GM12878 (cell line): Measurements from ENCODE around the gene TLCD5. TPM values are rescaled to one million over a fixed set of nuclear protein-coding genes. Genes with fewer than 3 reads are reported as not detected.

Experiments
- ATAC-seq: fragments of 200-7000 bp; cut with Tn5 transposase; 3 replicates; pipeline ENCODE4 v1.9.1; 2020; ENCODE audit warnings: mild to moderate bottlenecking, moderate library complexity
- BruUV-seq: library from RNA; stranded (reverse); fragments of 400-500 nt; replicated peaks from 2 replicates; lab custom pipeline; 2021; lab: Mats Ljungman, UMichigan
- CTCF ChIA-PET: fragments of 300-600 bp; sonication (Branson Sonifier 250); formaldehyde crosslinking; extraction: SDS; loops from one replicate; lab custom pipeline; 2021; ENCODE audit warnings: inconsistent platforms; lab: Yijun Ruan, JAX
- POLR2A ChIA-PET: fragments of 350-600 bp; formaldehyde crosslinking; extraction: SDS; loops from one replicate; lab custom pipeline; 2021; ENCODE audit warnings: inconsistent platforms; lab: Charles Lee
- RAD21 ChIA-PET: fragments of 300-600 bp; sonication (Branson Sonifier 250); formaldehyde crosslinking; loops from one replicate; lab custom pipeline; 2023; ENCODE audit warnings: antibody characterized with exemption; ENCODE audit not compliant: unreplicated experiment; lab: Charles Lee
- SMC1A ChIA-PET: fragments of 300-600 bp; sonication (Branson Sonifier 250); formaldehyde crosslinking; loops from one replicate; lab custom pipeline; 2023; ENCODE audit not compliant: unreplicated experiment, uncharacterized antibody; lab: Charles Lee
- DNase-seq: peaks from one replicate; pipeline ENCODE4 v3.0.0-alpha.2; 2011; ENCODE audit warnings: low read depth, low spot score
- FAIRE-seq: peaks from 3 replicates; lab custom pipeline; 2011; peaks lifted over from hg19 to GRCh38; lab: Jason Lieb, UNC
- H2AFZ ChIP-seq: 2 replicates; pipeline ENCODE4 v1.6.0; 2011; ENCODE audit warnings: low read depth, low read length, control low read depth; ENCODE audit not compliant: control insufficient read depth
- H3K27ac ChIP-seq: 2 replicates; pipeline ENCODE4 v1.5.1; 2011; ENCODE audit warnings: control low read depth; ENCODE audit not compliant: control insufficient read depth, insufficient read depth
- H3K27me3 ChIP-seq, 2 experiments: replicated peaks in 1 of 2; 2 replicates each; pipeline versions ENCODE4 v1.6.0 to v1.6.1; 2011; ENCODE audit warnings: low read length in 1 of 2; ENCODE audit not compliant: control insufficient read depth in 2 of 2, insufficient read depth in 2 of 2
- H3K36me3 ChIP-seq, 2 experiments: 2 replicates each; pipeline ENCODE4 v1.5.1; 2011; ENCODE audit warnings: low read length in 1 of 2; ENCODE audit not compliant: control insufficient read depth in 2 of 2, insufficient read depth in 2 of 2
- H3K4me1 ChIP-seq: 2 replicates; pipeline ENCODE4 v1.6.1; 2011; ENCODE audit warnings: mild to moderate bottlenecking, low read length, moderate library complexity, mixed read lengths; ENCODE audit not compliant: control insufficient read depth, insufficient read depth
- H3K4me2 ChIP-seq: 2 replicates; pipeline ENCODE4 v1.6.0; 2011; ENCODE audit warnings: control low read depth; ENCODE audit not compliant: control insufficient read depth, insufficient read depth
- H3K4me3 ChIP-seq: fragments of 200-600 bp; sonication (generic); 2 replicates; pipeline ENCODE4 v1.5.1; 2016
- H3K79me2 ChIP-seq: 2 replicates; pipeline ENCODE4 v1.6.0; 2011; ENCODE audit warnings: low read length; ENCODE audit not compliant: control insufficient read depth, insufficient read depth
- H3K9ac ChIP-seq: 2 replicates; pipeline ENCODE4 v1.8.0; 2011; ENCODE audit warnings: low read length, control low read depth, mixed read lengths; ENCODE audit not compliant: control insufficient read depth, insufficient read depth
- H3K9me3 ChIP-seq: replicated peaks from 3 replicates; pipeline ENCODE4 v1.5.1; 2011; ENCODE audit warnings: mild to moderate bottlenecking, low read length; ENCODE audit not compliant: control insufficient read depth, insufficient read depth
- H4K20me1 ChIP-seq: 2 replicates; pipeline ENCODE4 v1.6.0; 2011; ENCODE audit not compliant: control insufficient read depth, insufficient read depth
- ATF7 ChIP-seq: fragments of 450-650 bp; IDR thresholded peaks from 2 replicates; pipeline ENCODE4 v1.6.1; 2016; ENCODE audit warnings: low read depth, mild to moderate bottlenecking
- EED ChIP-seq: sonication (generic); IDR thresholded peaks from 2 replicates; pipeline ENCODE4 v1.6.1; 2016; ENCODE audit warnings: antibody characterized with exemption, low read depth
- EP300 ChIP-seq, 2 experiments: fragments of 150-350 bp in 1 of 2; IDR thresholded peaks; 2 replicates each; pipeline ENCODE4 v1.6.1; 2011 to 2012; ENCODE audit warnings: low read depth in 2 of 2, low read length in 2 of 2, borderline replicate concordance in 1 of 2, improper control_type of control experiment in 1 of 2, inconsistent platforms in 1 of 2; ENCODE audit not compliant: control insufficient read depth in 1 of 2
- ESRRA ChIP-seq: IDR thresholded peaks from 2 replicates; pipeline ENCODE4 v1.6.1; 2012; ENCODE audit warnings: mild to moderate bottlenecking, low read length, improper control_type of control experiment
- IKZF1 ChIP-seq: fragments of 450-650 bp; conservative IDR thresholded peaks from 2 replicates; pipeline ENCODE4 v1.6.1; 2017; ENCODE audit warnings: antibody characterized with exemption, mild to moderate bottlenecking
- IKZF2 ChIP-seq, 2 experiments: fragments of 450-650 bp; IDR thresholded peaks; 2 replicates each; pipeline ENCODE4 v1.6.1; 2017; ENCODE audit warnings: mild to moderate bottlenecking in 2 of 2, moderate library complexity in 2 of 2
- JUNB ChIP-seq: IDR thresholded peaks from 2 replicates; pipeline ENCODE4 v1.6.1; 2016; ENCODE audit warnings: antibody characterized with exemption, mild to moderate bottlenecking
- MAX ChIP-seq: IDR thresholded peaks from 2 replicates; pipeline ENCODE4 v1.6.1; 2012; ENCODE audit warnings: low read depth, low read length, improper control_type of control experiment
- MTA2 ChIP-seq: fragments of 450-650 bp; IDR thresholded peaks from 2 replicates; pipeline ENCODE4 v1.6.1; 2016; ENCODE audit warnings: low read depth, mild to moderate bottlenecking, moderate library complexity
- NFYB ChIP-seq: IDR thresholded peaks from 2 replicates; pipeline ENCODE4 v1.6.1; 2011; ENCODE audit warnings: low read depth, mild to moderate bottlenecking, low read length, improper control_type of control experiment, moderate library complexity; ENCODE audit not compliant: insufficient read depth
- NKRF ChIP-seq: fragments of 450-650 bp; conservative IDR thresholded peaks from 2 replicates; pipeline ENCODE4 v1.6.1; 2017; ENCODE audit warnings: mild to moderate bottlenecking, moderate library complexity
- NR2F1 ChIP-seq: fragments of 450-650 bp; conservative IDR thresholded peaks from 2 replicates; pipeline ENCODE4 v1.6.1; 2017; ENCODE audit warnings: mild to moderate bottlenecking
- POLR2A ChIP-seq: IDR thresholded peaks from 2 replicates; pipeline ENCODE4 v1.6.1; 2011; ENCODE audit warnings: low read depth, mild to moderate bottlenecking, low read length
- POLR2AphosphoS5 ChIP-seq: IDR thresholded peaks from 2 replicates; pipeline ENCODE4 v1.6.1; 2011; ENCODE audit warnings: mild to moderate bottlenecking, low read length, inconsistent platforms
- RAD21 ChIP-seq: IDR thresholded peaks from 2 replicates; pipeline ENCODE4 v1.6.1; 2011; ENCODE audit warnings: mild to moderate bottlenecking, low read depth, low read length, moderate library complexity; ENCODE audit not compliant: insufficient read depth
- RB1 ChIP-seq: fragments of 450-650 bp; formaldehyde crosslinking; IDR thresholded peaks from 2 replicates; pipeline ENCODE4 v1.6.1; 2017; ENCODE audit warnings: mild to moderate bottlenecking, borderline replicate concordance
- RBBP5 ChIP-seq: fragments of 200-600 bp; sonication (generic); conservative IDR thresholded peaks from 2 replicates; pipeline ENCODE4 v1.6.1; 2016
- RFX5 ChIP-seq: IDR thresholded peaks from 2 replicates; pipeline ENCODE4 v1.6.1; 2011; ENCODE audit warnings: low read depth, low read length, improper control_type of control experiment
- RUNX3 ChIP-seq: IDR thresholded peaks from 2 replicates; pipeline ENCODE4 v1.6.1; 2012; ENCODE audit warnings: low read length, inconsistent platforms
- SMAD1 ChIP-seq: fragments of 450-650 bp; IDR thresholded peaks from 2 replicates; pipeline ENCODE4 v1.6.1; 2018; ENCODE audit warnings: mild to moderate bottlenecking, low read depth; ENCODE audit not compliant: partially characterized antibody
- SMC3 ChIP-seq: IDR thresholded peaks from 2 replicates; pipeline ENCODE4 v1.6.1; 2011; ENCODE audit warnings: low read length, improper control_type of control experiment, borderline replicate concordance
- SPI1 ChIP-seq: IDR thresholded peaks from 2 replicates; pipeline ENCODE4 v1.6.1; 2011; ENCODE audit warnings: low read depth, mild to moderate bottlenecking, low read length, moderate library complexity, borderline replicate concordance; ENCODE audit not compliant: insufficient read depth
- TARDBP ChIP-seq: IDR thresholded peaks from 2 replicates; pipeline ENCODE4 v1.6.1; 2016; ENCODE audit warnings: borderline replicate concordance
- WGBS: methylation state at CpG from one replicate; pipeline ENCODE4 v1.1.6; 2016; ENCODE audit warnings: low lambda C conversion rate; ENCODE audit not compliant: insufficient replicate concordance, insufficient coverage; ENCODE audit errors: missing lambda C conversion rate; 5-methylcytosine and 5-hydroxymethylcytosine counted together
- in situ Hi-C: fragments of 300-500 bp; cut with MboI; formaldehyde crosslinking; loops from 9 replicates; pipeline ENCODE4 v1.14.3; 2018; ENCODE audit warnings: mixed read lengths
- intact Hi-C: fragments of 100-400 bp; cut with micrococcal nuclease; formaldehyde crosslinking; loops from one replicate; pipeline ENCODE4 v1.14.2; 2022; ENCODE audit not compliant: unreplicated experiment
- polyA plus RNA-seq, 11 experiments: library from polyadenylated mRNA; depleted of rRNA in 4 of 11; unstranded in 6 of 11; stranded (reverse) in 5 of 11; fragments of >200 nt; fragmentation: Nextera tagmentation in 4 of 11; fragmentation: Illumina TruSeq in 1 of 11; extraction: Ambion mirVana in 4 of 11; extraction: Trizol in 1 of 11; gene quantifications; 1 replicate in 1 of 11; 2 replicates in 10 of 11; pipeline versions ENCODE4 v1.2.1 to v1.2.3, GENCODE V29; 2011 to 2016; ENCODE audit warnings: inconsistent platforms in 2 of 11, missing spikeins in 2 of 11, low read depth in 1 of 11
- total RNA-seq, 4 experiments: library from RNA; depleted of rRNA in 3 of 4; stranded (reverse); fragments of >200 nt in 3 of 4; fragmentation: Illumina TruSeq in 1 of 4; extraction: Trizol in 1 of 4; gene quantifications; 2 replicates each; pipeline versions ENCODE4 v1.2.1 to v1.2.3, GENCODE V29; 2013 to 2021

TLCD5 gene
- total and polyA plus RNA-seq, 10 of the 15 experiments (the other 5 are each of a cell fraction or from before 2014, with no cell fraction given), result 2.4 to 13.3 (median 3.2) TPM

- TF ChIP-seq MAX, result no peak
- TF ChIP-seq RB1, result no peak
- TF ChIP-seq POLR2A, result no peak
- TF ChIP-seq POLR2AphosphoS5, result no peak
- no peak for TF ChIP-seq NFYB
- no peak for TF ChIP-seq TARDBP
- no peak for TF ChIP-seq IKZF2 (IDR thresholded peaks at IDR 0.05)
- no peak for TF ChIP-seq NR2F1
- no peak for TF ChIP-seq ESRRA
- no peak for TF ChIP-seq EP300 (IDR thresholded peaks at IDR 0.05; ENCODE audit: borderline replicate concordance in 1 of 2, control insufficient read depth in 1 of 2, low read depth in 2 of 2, low read length in 2 of 2)
- TF ChIP-seq, all 136 proteins: peak for 0
Observed at GRCh38 chr11:120334332-120334731, 9.2 kb downstream of the TLCD5 start (continued).

- no TSS peak for BruUV-seq
- ChIA-PET RAD21 (interaction anchor here (0.6 to 4.1 kb wide), 17 partner anchors 8 to 617 kb away, joined by 3 to 34 read pairs (median 4); partner anchors contain the start of gene TLCD5), POLR2A (interaction anchor here (0.8 to 1.6 kb wide), 4 partner anchors 8 to 90 kb away, joined by 3 to 4 read pairs (median 4); no protein-coding TSS in a partner anchor), CTCF (interaction anchor here (0.7 to 3.9 kb wide), 48 partner anchors 8 to 860 kb away, joined by 3 to 40 read pairs (median 5); partner anchors contain the start of genes GRIK4 and TLCD5), SMC1A (interaction anchor here (0.5 to 4.5 kb wide), 37 partner anchors 9 to 704 kb away, joined by 3 to 32 read pairs (median 4); no protein-coding TSS in a partner anchor)
- in situ Hi-C loops (loop anchor here (10.0 kb wide), 1 partner anchor 620 kb away; no protein-coding TSS in a partner anchor), intact Hi-C loops (loop anchor here (2.0 to 10.0 kb wide), 6 partner anchors 97 to 860 kb away; no protein-coding TSS in a partner anchor)
- peak; percentile 69 for DNase-seq
- 0% methylated on average over 8 of the region's 8 CpGs for WGBS
- H4K20me1 ChIP-seq, result peaks cover 2% of the 10 kb centered on the region
- no peaks in the 10 kb centered on the region for H3K9me3 ChIP-seq
- peaks cover 9% of the 10 kb centered on the region for H3K4me1 ChIP-seq
- H3K27me3 ChIP-seq, result no peaks in the 10 kb centered on the region
- peaks cover 35% of the 10 kb centered on the region for H3K79me2 ChIP-seq
- peak; percentile 92 for FAIRE-seq
- no peak overlapping the region for H3K9ac ChIP-seq
- ATAC-seq, result peak; percentile 29
- peak overlapping the region; percentile 73 for H2AFZ ChIP-seq
- H3K36me3 ChIP-seq, result no peaks in the 10 kb centered on the region
- peak overlapping the region; percentile 74 for H3K4me3 ChIP-seq
- H3K27ac ChIP-seq, result no peak overlapping the region
- H3K4me2 ChIP-seq, result peak overlapping the region; percentile 80
- TF ChIP-seq RBBP5 (no peak), IKZF1 (no peak), RAD21 (peak; percentile 80), EP300 (IDR thresholded peaks at IDR 0.05; ENCODE audit: borderline replicate concordance in 1 of 2, control insufficient read depth in 1 of 2, low read depth in 2 of 2, low read length in 2 of 2) (no peak), MTA2 (peak; percentile 23; the same call in 1 of the 2 replicates), SMC3 (peak; percentile 55; the same call in 1 of the 2 replicates), JUNB (peak; percentile 44; the same call in 1 of the 2 replicates), EED (no peak), SMAD1 (no peak), IKZF2 (IDR thresholded peaks at IDR 0.05) (peak in 1 of 2 experiments; percentile 11; a peak in 1 of 4 replicates), RUNX3 (peak; percentile 6; the same call in 1 of the 2 replicates), RFX5 (no peak), ATF7 (peak; percentile 68), SPI1 (peak; percentile 70), NKRF (no peak)
Observed at GRCh38 chr11:120334894-120335462, 9.9 kb downstream of the TLCD5 start.
